Fibroblast of lung (primary cell): ENCODE measurements around the gene CCDC7. TPM values are rescaled to one million over a fixed set of nuclear protein-coding genes. Genes with fewer than 3 reads are reported as not detected.

Experiments
- DNase-seq, 2 donors: peaks; one replicate each; pipeline versions ENCODE4 v3.0.0 to v3.0.0-alpha.2; 2010; ENCODE audit warnings: low read depth in 2 of 2
- H2AFZ ChIP-seq: 2 replicates; pipeline ENCODE4 v1.5.1; 2012; ENCODE audit warnings: low read length, control low read depth, inconsistent platforms
- H3K27ac ChIP-seq: 2 replicates; pipeline ENCODE4 v1.5.1; 2011; ENCODE audit warnings: low read length, control low read depth; ENCODE audit not compliant: insufficient read depth
- H3K27me3 ChIP-seq: 2 replicates; pipeline ENCODE4 v1.5.1; 2011; ENCODE audit warnings: mild to moderate bottlenecking, low read length; ENCODE audit not compliant: control insufficient read depth, insufficient read depth
- H3K36me3 ChIP-seq: 2 replicates; pipeline ENCODE4 v1.5.1; 2011; ENCODE audit warnings: low read length; ENCODE audit not compliant: control insufficient read depth, insufficient read depth
- H3K4me1 ChIP-seq: 2 replicates; pipeline ENCODE4 v1.5.1; 2011; ENCODE audit warnings: low read length; ENCODE audit not compliant: control insufficient read depth, insufficient read depth; ENCODE audit errors: extremely low read depth
- H3K4me2 ChIP-seq: 2 replicates; pipeline ENCODE4 v1.5.1; 2011; ENCODE audit warnings: low read length, control low read depth; ENCODE audit not compliant: insufficient read depth; ENCODE audit errors: extremely low read depth
- H3K4me3 ChIP-seq, 4 experiments: fragments of 200-600 bp in 1 of 4; sonication (generic) in 1 of 4; replicated peaks in 1 of 4; 2 replicates each; pipeline ENCODE4 v1.5.1; 2011 to 2016; ENCODE audit warnings: low read length in 4 of 4, low read depth in 3 of 4, mild to moderate bottlenecking in 3 of 4, control low read depth in 2 of 4, inconsistent platforms in 1 of 4, mixed read lengths in 1 of 4; ENCODE audit not compliant: insufficient read depth in 1 of 4; ENCODE audit errors: control extremely low read depth in 1 of 4
- H3K79me2 ChIP-seq: 2 replicates; pipeline ENCODE4 v1.5.1; 2012; ENCODE audit warnings: mild to moderate bottlenecking, low read length, inconsistent platforms; ENCODE audit not compliant: control insufficient read depth, insufficient read depth
- H3K9ac ChIP-seq: 2 replicates; pipeline ENCODE4 v1.5.1; 2011; ENCODE audit warnings: mild to moderate bottlenecking, low read length, control low read depth; ENCODE audit not compliant: insufficient read depth
- H3K9me3 ChIP-seq: 2 replicates; pipeline ENCODE4 v1.5.1; 2012; ENCODE audit warnings: low read depth, low read length; ENCODE audit not compliant: control insufficient read depth, insufficient read depth
- H4K20me1 ChIP-seq: 2 replicates; pipeline ENCODE4 v1.5.1; 2011; ENCODE audit warnings: low read length; ENCODE audit not compliant: control insufficient read depth, insufficient read depth; ENCODE audit errors: extremely low read depth
- EZH2 ChIP-seq: IDR thresholded peaks from 2 replicates; pipeline ENCODE4 v1.5.1; 2012; ENCODE audit warnings: low read length, control low read depth, mild to moderate bottlenecking; ENCODE audit errors: missing control alignments
- polyA plus RNA-seq, 2 donors: library from polyadenylated mRNA; depleted of rRNA in 1 of 2; stranded (reverse) in 1 of 2; unstranded in 1 of 2; fragments of >200 nt; gene quantifications; 2 replicates each; pipeline ENCODE4 v1.2.1, GENCODE V29; 2011 to 2012; ENCODE audit warnings: missing spikeins in 1 of 2
- total RNA-seq: library from RNA; depleted of rRNA; stranded (reverse); fragments of >200 nt; gene quantifications from 2 replicates; pipeline ENCODE4 v1.2.1, GENCODE V29; 2014
- TF ChIP-seq, protein P1 (sequence below), 2 donors: IDR thresholded peaks in 1 of 2; conservative IDR thresholded peaks in 1 of 2; 1 replicate in 1 of 2; 2 replicates in 1 of 2; pipeline ENCODE4 v1.5.1; 2011 to 2012; ENCODE audit warnings: low read length in 2 of 2, control low read depth in 1 of 2, inconsistent platforms in 1 of 2, low read depth in 1 of 2, mild to moderate bottlenecking in 1 of 2

The CCDC7 gene
- total and polyA plus RNA-seq, 2 donors (not counting 1 experiment from before 2014, with no cell fraction given): 1.0 to 19.5 TPM

DNA sequence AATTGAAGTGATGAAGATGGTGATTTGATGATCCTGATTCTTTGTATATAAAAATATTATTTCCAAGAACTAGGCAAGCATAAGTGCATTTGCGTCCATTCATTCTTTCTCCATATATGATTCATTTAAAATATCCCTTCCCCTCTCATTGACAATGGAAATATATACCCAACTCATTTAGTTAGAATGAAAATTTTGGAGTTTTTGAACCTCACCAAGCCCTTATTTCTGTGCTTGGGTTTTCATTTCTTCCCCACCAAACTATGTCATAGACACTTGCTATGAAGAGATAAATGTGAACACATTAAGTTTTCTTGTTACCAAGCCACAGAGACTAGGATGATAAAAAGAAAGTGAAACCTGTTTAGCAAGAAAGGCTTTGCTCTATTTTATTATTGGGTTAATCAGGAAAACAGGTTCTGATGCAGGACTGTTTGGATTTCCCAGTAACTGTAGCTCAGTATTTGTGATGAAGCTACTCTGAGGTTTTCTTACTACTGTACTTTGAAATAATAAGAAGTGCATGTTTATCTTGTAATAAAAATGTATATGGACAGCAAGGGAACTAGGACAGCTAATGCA lies 443.8 kb downstream of the CCDC7 start:
- Histone ChIP-seq H3K4me2 (no peak overlapping the region), H3K9me3 (no peaks in the 10 kb centered on the region), H2AFZ (no peak overlapping the region), H3K27me3 (no peaks in the 10 kb centered on the region), H3K27ac (no peak overlapping the region), H3K4me3 (no peak overlapping the region), H3K9ac (no peak overlapping the region), H3K4me1 (no peaks in the 10 kb centered on the region), H3K79me2 (no peaks in the 10 kb centered on the region), H4K20me1 (no peaks in the 10 kb centered on the region), H3K36me3 (peaks cover 1% of the 10 kb centered on the region)
- TF ChIP-seq, protein P1, sequence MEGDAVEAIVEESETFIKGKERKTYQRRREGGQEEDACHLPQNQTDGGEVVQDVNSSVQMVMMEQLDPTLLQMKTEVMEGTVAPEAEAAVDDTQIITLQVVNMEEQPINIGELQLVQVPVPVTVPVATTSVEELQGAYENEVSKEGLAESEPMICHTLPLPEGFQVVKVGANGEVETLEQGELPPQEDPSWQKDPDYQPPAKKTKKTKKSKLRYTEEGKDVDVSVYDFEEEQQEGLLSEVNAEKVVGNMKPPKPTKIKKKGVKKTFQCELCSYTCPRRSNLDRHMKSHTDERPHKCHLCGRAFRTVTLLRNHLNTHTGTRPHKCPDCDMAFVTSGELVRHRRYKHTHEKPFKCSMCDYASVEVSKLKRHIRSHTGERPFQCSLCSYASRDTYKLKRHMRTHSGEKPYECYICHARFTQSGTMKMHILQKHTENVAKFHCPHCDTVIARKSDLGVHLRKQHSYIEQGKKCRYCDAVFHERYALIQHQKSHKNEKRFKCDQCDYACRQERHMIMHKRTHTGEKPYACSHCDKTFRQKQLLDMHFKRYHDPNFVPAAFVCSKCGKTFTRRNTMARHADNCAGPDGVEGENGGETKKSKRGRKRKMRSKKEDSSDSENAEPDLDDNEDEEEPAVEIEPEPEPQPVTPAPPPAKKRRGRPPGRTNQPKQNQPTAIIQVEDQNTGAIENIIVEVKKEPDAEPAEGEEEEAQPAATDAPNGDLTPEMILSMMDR (conservative IDR thresholded peaks at IDR 0.05 in 1 of 2, IDR thresholded peaks at IDR 0.05 in 1 of 2; ENCODE audit: low read depth in 1 of 2, low read length in 2 of 2): no peak
- TF ChIP-seq EZH2: no peak
- DNase-seq: no peak

DNA sequence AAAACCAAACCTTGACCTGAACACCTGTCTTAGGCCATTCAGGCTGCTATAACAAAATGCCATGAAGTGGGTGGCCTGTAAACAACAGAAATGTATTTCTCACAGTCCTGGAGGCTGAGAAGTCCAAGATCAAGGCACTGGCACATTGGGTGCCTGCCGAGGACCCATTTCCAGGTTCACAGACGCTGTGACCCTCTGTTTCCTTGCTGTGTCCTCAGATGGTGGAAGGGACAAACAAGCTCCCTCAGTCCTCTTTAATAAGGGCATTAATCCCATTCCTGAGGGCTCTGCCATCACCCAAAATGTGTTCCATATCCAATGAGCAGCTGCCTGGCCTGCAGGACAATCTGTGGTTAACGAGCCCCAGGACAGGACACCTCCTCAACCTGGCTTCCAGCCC lies 444.5 kb downstream of the CCDC7 start:
- H2AFZ ChIP-seq: no peak overlapping the region
- TF ChIP-seq EZH2: no peak
- TF ChIP-seq, protein P1 (conservative IDR thresholded peaks at IDR 0.05 in 1 of 2, IDR thresholded peaks at IDR 0.05 in 1 of 2; ENCODE audit: low read depth in 1 of 2, low read length in 2 of 2): no peak
- DNase-seq: no peak
- H3K27ac ChIP-seq: no peak overlapping the region
- H3K9ac ChIP-seq: no peak overlapping the region
- H3K79me2 ChIP-seq: no peaks in the 10 kb centered on the region
- H4K20me1 ChIP-seq: no peaks in the 10 kb centered on the region
- H3K4me3 ChIP-seq: no peak overlapping the region
- peaks cover 3% of the 10 kb centered on the region for H3K36me3 ChIP-seq
- no peaks in the 10 kb centered on the region for H3K9me3 ChIP-seq
- no peaks in the 10 kb centered on the region for H3K4me1 ChIP-seq
- no peak overlapping the region for H3K4me2 ChIP-seq
- no peaks in the 10 kb centered on the region for H3K27me3 ChIP-seq

DNA sequence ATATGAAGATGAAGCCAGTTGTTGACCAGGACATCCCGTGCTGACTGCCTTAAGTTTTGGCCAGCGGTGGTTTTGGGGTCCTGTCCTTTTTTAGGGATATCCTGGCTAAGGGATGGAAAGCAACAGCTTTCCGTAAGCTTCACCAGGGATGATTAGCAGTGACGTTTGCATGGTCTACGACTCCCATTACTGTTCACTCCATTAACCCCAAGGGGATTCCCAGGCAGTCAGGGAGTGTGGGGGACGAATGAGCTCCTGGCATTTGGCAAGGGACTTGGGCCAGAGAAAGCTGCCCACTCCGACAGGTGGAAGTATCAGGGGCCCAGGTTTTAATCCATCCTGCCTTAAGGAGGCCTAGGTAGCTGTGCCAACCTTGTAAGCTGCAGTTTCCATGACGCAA lies 445.3 kb downstream of the CCDC7 start:
- no peaks in the 10 kb centered on the region for H3K4me1 ChIP-seq

More for the DNA sequence above, 445.3 kb downstream of the CCDC7 start:
- no peak overlapping the region for H3K4me2 ChIP-seq
- no peak overlapping the region for H2AFZ ChIP-seq
- H3K27me3 ChIP-seq: no peaks in the 10 kb centered on the region
- no peak overlapping the region for H3K9ac ChIP-seq
- no peak overlapping the region for H3K27ac ChIP-seq
- no peak overlapping the region for H3K4me3 ChIP-seq
- H4K20me1 ChIP-seq: no peaks in the 10 kb centered on the region
- no peak for TF ChIP-seq EZH2
- TF ChIP-seq, protein P1 (conservative IDR thresholded peaks at IDR 0.05 in 1 of 2, IDR thresholded peaks at IDR 0.05 in 1 of 2; ENCODE audit: low read depth in 1 of 2, low read length in 2 of 2): no peak
- no peaks in the 10 kb centered on the region for H3K79me2 ChIP-seq
- H3K9me3 ChIP-seq: no peaks in the 10 kb centered on the region
- DNase-seq: no peak
- H3K36me3 ChIP-seq: peaks cover 5% of the 10 kb centered on the region
